ENCODE data around the gene TNF. TPM values are rescaled to one million over a fixed set of nuclear protein-coding genes. Genes with fewer than 3 reads are reported as not detected.

Gene TNF
- total RNA-seq, 2 donors from 2014 or later = 0.66 to 1.3 TPM

DNA sequence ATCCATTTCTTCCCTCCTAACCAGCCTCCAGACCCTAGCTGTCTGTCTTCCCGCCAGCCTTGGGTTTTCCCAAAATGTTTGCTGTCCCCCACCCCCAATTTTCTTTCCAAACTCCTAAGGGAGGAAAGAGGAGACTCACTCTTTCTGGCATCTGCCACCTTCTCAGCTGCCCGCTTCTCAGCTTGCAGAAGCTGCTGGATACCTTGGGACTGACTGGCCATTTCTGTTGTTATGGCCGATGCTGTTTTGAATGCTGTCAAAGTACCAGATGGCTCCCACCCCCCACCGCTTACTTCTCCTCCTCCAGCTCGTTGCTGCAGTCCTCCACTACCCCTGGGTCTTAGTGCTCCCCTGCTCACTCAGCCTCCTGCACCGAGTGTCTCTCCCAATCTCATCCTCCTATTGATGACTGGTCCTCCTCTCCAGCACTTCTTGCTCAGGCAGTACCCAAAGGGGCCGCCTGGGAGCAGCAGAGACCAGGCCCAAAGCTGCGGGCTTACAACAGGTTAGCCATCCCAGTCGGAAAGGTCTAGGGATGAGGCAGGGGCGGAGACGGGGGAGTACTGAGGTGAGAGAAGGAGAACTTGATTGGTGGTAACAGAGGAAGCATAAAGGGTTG, 28.9 kb upstream of the TNF start, which contains the start of gene ATP6V1G2:
Gene ATP6V1G2 (minus strand): TSS at position 270 of the 619 bp plus-strand sequence. CDS start 49 bp downstream, at position 221.
- H3K4me1 ChIP-seq = peaks cover 30% of the 10 kb centered on the region
- peaks cover 0 to 3% of the 10 kb centered on the region in 2 donors for H3K36me3 ChIP-seq (replicated peaks in 1 of 2; ENCODE audit: insufficient read depth in 1 of 2, low read depth in 2 of 2)
- intact Hi-C loops (cut with DNase I) = loop anchor here (5.0 kb wide), 1 partner anchor 51 kb away; no protein-coding TSS in a partner anchor
- ATAC-seq (peak; percentile 70), DNase-seq (peak; percentile 87 to 91 (median 90))
- no peaks in the 10 kb centered on the region for H3K9me3 ChIP-seq
- H3K27ac ChIP-seq = peak within 1 kb of the TSS; percentile 56 to 85 (median 71)
- TF ChIP-seq POLR2A (IDR thresholded peaks at IDR 0.05) = no peak
- TF ChIP-seq, protein P1, sequence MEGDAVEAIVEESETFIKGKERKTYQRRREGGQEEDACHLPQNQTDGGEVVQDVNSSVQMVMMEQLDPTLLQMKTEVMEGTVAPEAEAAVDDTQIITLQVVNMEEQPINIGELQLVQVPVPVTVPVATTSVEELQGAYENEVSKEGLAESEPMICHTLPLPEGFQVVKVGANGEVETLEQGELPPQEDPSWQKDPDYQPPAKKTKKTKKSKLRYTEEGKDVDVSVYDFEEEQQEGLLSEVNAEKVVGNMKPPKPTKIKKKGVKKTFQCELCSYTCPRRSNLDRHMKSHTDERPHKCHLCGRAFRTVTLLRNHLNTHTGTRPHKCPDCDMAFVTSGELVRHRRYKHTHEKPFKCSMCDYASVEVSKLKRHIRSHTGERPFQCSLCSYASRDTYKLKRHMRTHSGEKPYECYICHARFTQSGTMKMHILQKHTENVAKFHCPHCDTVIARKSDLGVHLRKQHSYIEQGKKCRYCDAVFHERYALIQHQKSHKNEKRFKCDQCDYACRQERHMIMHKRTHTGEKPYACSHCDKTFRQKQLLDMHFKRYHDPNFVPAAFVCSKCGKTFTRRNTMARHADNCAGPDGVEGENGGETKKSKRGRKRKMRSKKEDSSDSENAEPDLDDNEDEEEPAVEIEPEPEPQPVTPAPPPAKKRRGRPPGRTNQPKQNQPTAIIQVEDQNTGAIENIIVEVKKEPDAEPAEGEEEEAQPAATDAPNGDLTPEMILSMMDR (IDR thresholded peaks at IDR 0.05) = peak; percentile 94 to 98 (median 98)
- H3K27me3 ChIP-seq = no peaks in the 10 kb centered on the region
- WGBS, 2 donors = 8 to 9% methylated on average over 11 of the region's 11 CpGs
- H3K4me3 ChIP-seq = peak within 1 kb of the TSS; percentile 15 to 21

DNA sequence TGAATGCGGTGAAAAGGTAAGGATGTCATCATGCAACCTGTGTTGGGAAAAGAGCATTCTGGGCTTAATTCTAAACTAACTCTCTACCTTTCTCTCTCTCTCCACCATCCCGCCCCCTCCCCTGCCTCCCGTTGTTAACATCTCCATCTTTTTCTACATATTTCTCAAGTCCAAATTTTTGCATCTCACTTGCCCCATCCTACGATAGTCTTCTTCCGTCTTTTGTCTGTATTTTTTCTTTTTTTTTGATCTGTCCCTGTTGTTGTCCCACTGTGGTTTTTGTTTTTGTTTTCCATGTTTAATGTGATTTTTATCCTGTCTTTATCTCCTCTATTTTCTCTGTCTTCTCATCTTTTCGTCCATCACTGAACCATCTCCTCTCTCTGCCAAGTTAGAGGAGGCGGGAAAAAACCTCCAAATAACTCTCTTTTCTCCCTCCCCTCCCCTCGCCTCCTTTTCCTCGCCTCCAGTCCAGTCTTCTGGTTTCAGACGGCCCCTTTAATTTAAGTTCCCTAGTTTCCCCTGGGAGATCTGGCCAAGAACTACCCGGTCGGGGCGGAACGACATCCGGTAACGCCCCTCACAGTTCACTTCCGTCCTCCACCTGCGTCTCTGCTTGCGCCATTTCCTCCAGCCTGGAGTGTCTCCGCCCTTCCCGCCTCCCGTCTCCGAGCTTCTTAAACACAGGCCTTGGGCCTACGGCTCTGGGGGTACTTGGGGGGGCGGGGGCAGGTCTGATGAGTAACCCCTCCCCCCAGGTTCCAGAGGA, 28.2 kb upstream of the TNF start, which contains the start of gene NFKBIL1:
Gene NFKBIL1 (plus strand): TSS at position 651 of the 769 bp plus-strand sequence. CDS start 87 bp downstream, at position 738.
- H3K27me3 ChIP-seq = no peaks in the 10 kb centered on the region
- peak within 1 kb of the TSS; percentile 15 to 21 for H3K4me3 ChIP-seq
- DNase-seq = peak; percentile 93 to 96 (median 94)
- peak; percentile 94 for ATAC-seq
- TF ChIP-seq, protein P1 (IDR thresholded peaks at IDR 0.05) = peak in 2 of 7 experiments; percentile 2 to 3
- TF ChIP-seq POLR2A (IDR thresholded peaks at IDR 0.05) = peak in 2 of 3 donors; percentile 49 to 50
- H3K27ac ChIP-seq = peak within 1 kb of the TSS; percentile 56 to 85 (median 71)
- H3K4me1 ChIP-seq = peaks cover 30% of the 10 kb centered on the region
- intact Hi-C loops (cut with DNase I) = loop anchor here (5.0 kb wide), 1 partner anchor 50 kb away; no protein-coding TSS in a partner anchor
- H3K36me3 ChIP-seq (replicated peaks in 1 of 2; ENCODE audit: insufficient read depth in 1 of 2, low read depth in 2 of 2) = peaks cover 0 to 3% of the 10 kb centered on the region in 2 donors
- 1% methylated on average over 24 to 25 of the region's 25 CpGs for WGBS, 2 donors
- H3K9me3 ChIP-seq = no peaks in the 10 kb centered on the region

DNA sequence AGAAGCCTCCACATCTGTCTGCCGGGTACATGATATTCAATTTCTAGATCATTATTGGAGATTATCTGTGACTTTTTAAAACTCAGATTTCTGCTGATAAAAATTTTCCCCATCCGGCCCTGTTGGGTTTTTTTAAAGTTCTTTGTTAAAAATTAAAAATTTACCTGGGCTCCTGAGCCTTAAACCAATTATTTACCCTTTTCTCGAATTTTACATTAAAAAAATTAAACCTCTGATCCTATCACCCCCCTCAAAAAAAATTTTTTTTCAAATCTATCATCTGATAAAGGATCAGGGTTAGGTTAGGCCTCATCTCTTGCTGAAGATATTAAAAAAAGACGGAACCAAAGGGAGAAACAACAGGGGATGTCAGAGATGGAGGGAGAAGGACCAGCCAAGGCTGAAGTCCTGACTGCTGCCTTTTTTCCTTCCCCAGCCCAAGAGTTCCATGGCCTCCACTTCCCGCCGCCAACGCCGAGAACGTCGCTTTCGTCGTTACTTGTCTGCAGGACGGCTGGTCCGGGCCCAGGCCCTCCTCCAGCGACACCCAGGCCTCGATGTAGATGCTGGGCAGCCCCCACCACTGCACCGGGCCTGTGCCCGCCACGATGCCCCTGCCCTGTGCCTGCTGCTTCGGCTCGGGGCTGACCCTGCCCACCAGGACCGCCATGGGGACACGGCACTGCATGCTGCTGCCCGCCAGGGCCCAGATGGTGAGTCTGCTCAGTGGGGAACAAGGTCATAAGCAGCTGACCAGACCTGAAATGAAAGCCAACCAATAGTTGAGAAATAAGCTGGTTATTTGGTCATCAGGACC, 27.4 kb upstream of the TNF start:
- intact Hi-C loops (cut with DNase I) = loop anchor here (5.0 kb wide), 1 partner anchor 49 kb away; no protein-coding TSS in a partner anchor
- no peaks in the 10 kb centered on the region for H3K9me3 ChIP-seq
- DNase-seq (no peak), ATAC-seq (no peak)
- peaks cover 26% of the 10 kb centered on the region for H3K4me1 ChIP-seq
- H3K36me3 ChIP-seq (replicated peaks in 1 of 2; ENCODE audit: insufficient read depth in 1 of 2, low read depth in 2 of 2) = peaks cover 0 to 3% of the 10 kb centered on the region in 2 donors
- 47 to 69% methylated on average over 12 to 24 of the region's 24 CpGs for WGBS, 2 donors
- H3K4me3 ChIP-seq = peak overlapping the region; percentile 15 to 21
- peak overlapping the region; percentile 56 to 85 (median 71) for H3K27ac ChIP-seq
- no peaks in the 10 kb centered on the region for H3K27me3 ChIP-seq
- TF ChIP-seq POLR2A (IDR thresholded peaks at IDR 0.05) = no peak
- TF ChIP-seq, protein P1 (IDR thresholded peaks at IDR 0.05) = no peak

DNA sequence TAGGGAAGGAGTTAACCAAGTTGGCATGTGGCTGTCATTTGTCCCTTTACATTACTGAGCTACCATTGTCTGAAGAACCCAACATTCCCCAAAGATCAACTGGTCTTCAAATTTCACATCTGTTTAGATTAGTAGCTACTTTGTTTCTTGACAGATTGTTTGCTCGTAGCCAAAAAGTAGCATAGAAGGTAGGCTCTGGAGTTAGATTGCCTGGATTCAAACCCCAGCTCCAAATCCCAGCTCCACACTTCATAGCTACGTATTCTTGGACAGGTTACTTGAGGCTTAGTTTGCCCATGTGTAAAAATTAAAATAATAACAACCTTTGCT, 26.9 kb upstream of the TNF start:
- ATAC-seq (no peak), DNase-seq (no peak)
- H3K4me3 ChIP-seq = no peak overlapping the region
- H3K9me3 ChIP-seq = no peaks in the 10 kb centered on the region
- peaks cover 29% of the 10 kb centered on the region for H3K4me1 ChIP-seq
- H3K36me3 ChIP-seq (replicated peaks in 1 of 2; ENCODE audit: insufficient read depth in 1 of 2, low read depth in 2 of 2) = peaks cover 0 to 3% of the 10 kb centered on the region in 2 donors
- H3K27ac ChIP-seq = peak overlapping the region in 1 of 4 donors; percentile 85
- TF ChIP-seq, protein P1 (IDR thresholded peaks at IDR 0.05) = no peak
- TF ChIP-seq POLR2A (IDR thresholded peaks at IDR 0.05) = no peak
- 89 to 97% methylated on average over 2 of the region's 2 CpGs for WGBS, 2 donors
- intact Hi-C loops (cut with DNase I) = loop anchor here (5.0 kb wide), 1 partner anchor 49 kb away; no protein-coding TSS in a partner anchor
- no peaks in the 10 kb centered on the region for H3K27me3 ChIP-seq
